AG09319 (cell line): ENCODE data around the gene ERP27.

Source experiments
- DNase-seq: peaks from one replicate; pipeline ENCODE4 v3.0.0-alpha.2; 2010; ENCODE audit warnings: low read depth; ENCODE audit errors: extremely low read depth
- CTCF ChIP-seq: IDR thresholded peaks from 2 replicates; pipeline ENCODE4 v1.5.1; 2011; ENCODE audit warnings: low read depth, mild to moderate bottlenecking, inconsistent platforms, low read length, moderate library complexity

The ERP27 gene

GRCh38 chr12:14960548-14961465, 22.5 kb upstream of the ERP27 start:
- TF ChIP-seq CTCF = no peak
- DNase-seq = no peak

- DNase-seq = no peak
- no peak for TF ChIP-seq CTCF
Observed at GRCh38 chr12:14959916-14960496, 21.7 kb upstream of the ERP27 start.

GRCh38 chr12:14959463-14959862, 21.1 kb upstream of the ERP27 start:
- no peak for DNase-seq
- TF ChIP-seq CTCF = no peak

- DNase-seq = no peak
- TF ChIP-seq CTCF = no peak
Observed at GRCh38 chr12:14959126-14959440, 20.7 kb upstream of the ERP27 start.

GRCh38 chr12:14958361-14959125, 20.2 kb upstream of the ERP27 start:
- no peak for TF ChIP-seq CTCF

GRCh38 chr12:14957551-14958168, 19.3 kb upstream of the ERP27 start:
- no peak for TF ChIP-seq CTCF
- DNase-seq = no peak

More at GRCh38 chr12:14958361-14959125, 20.2 kb upstream of the ERP27 start:
- DNase-seq = no peak
